Prostate gland (tissue), 2 donors: Measurements from ENCODE around the gene IL22RA1.

ENCODE experiments used
- CTCF ChIP-seq, 4 experiments: fragments of 200-600 bp in 2 of 4; fragments of 450-650 bp in 2 of 4; sonication (generic) in 2 of 4; IDR thresholded peaks; 1 replicate in 3 of 4; 2 replicates in 1 of 4; pipeline ENCODE4 v1.5.1; 2016 to 2019; ENCODE audit warnings: antibody characterized with exemption in 4 of 4, mild to moderate bottlenecking in 2 of 4, moderate library complexity in 2 of 4
- POLR2A ChIP-seq: fragments of 450-650 bp; IDR thresholded peaks from one replicate; pipeline ENCODE4 v1.6.1; 2016; ENCODE audit warnings: antibody characterized with exemption, mild to moderate bottlenecking
- POLR2AphosphoS5 ChIP-seq: sonication (generic); formaldehyde crosslinking; IDR thresholded peaks from one replicate; pipeline ENCODE4 v1.6.1; 2017; ENCODE audit warnings: antibody characterized with exemption

DNA sequence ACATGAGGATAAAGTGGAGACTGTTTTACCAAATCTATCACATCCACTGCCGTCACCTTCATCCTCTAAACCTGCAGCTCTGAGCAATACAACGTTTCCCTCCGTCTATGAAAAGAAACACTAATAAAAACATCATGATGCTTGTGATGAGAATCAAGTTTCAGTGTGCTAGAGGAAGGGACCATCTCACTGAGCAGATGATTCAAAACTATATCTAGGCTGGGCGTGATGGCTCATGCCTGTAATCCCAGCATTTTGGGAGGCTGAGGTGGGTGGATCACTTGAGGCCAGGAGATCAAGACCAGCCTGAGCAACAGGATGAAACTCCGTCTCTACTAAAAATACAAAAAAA lies 16.3 kb downstream of the IL22RA1 start:
- TF ChIP-seq CTCF (IDR thresholded peaks at IDR 0.05): no peak
- no peak for TF ChIP-seq POLR2A
- TF ChIP-seq POLR2AphosphoS5: no peak
